GM12874 (cell line): ENCODE data around the gene LDLRAD4.

Experiments used
- CTCF ChIP-seq: IDR thresholded peaks from 2 replicates; pipeline ENCODE4 v1.5.1; 2011; ENCODE audit warnings: low read depth, mild to moderate bottlenecking, control low read depth, low read length, moderate library complexity; ENCODE audit not compliant: insufficient read depth

Gene LDLRAD4

GRCh38 chr18:13186687-13187086 lies 31.9 kb upstream of the LDLRAD4 start:
- no peak for TF ChIP-seq CTCF

GRCh38 chr18:13187498-13187897 lies 31.1 kb upstream of the LDLRAD4 start:
- no peak for TF ChIP-seq CTCF

GRCh38 chr18:13191031-13191430 lies 27.5 kb upstream of the LDLRAD4 start:
- no peak for TF ChIP-seq CTCF

GRCh38 chr18:13191779-13192178 lies 26.8 kb upstream of the LDLRAD4 start:
- no peak for TF ChIP-seq CTCF

- no peak for TF ChIP-seq CTCF
Measured at GRCh38 chr18:13192970-13193369, 25.6 kb upstream of the LDLRAD4 start.

GRCh38 chr18:13194239-13194638 lies 24.3 kb upstream of the LDLRAD4 start:
- no peak for TF ChIP-seq CTCF

- no peak for TF ChIP-seq CTCF
Measured at GRCh38 chr18:13198701-13199100, 19.9 kb upstream of the LDLRAD4 start.

GRCh38 chr18:13199169-13199568 lies 19.4 kb upstream of the LDLRAD4 start:
- no peak for TF ChIP-seq CTCF
